H7 (cell line): Measurements from ENCODE around the gene FREM1. TPM values are rescaled to one million over a fixed set of nuclear protein-coding genes. Genes with fewer than 3 reads are reported as not detected.

Experiments used
- DNase-seq: peaks from one replicate; pipeline ENCODE4 v3.0.0; 2012
- H3K27me3 ChIP-seq: 2 replicates; pipeline ENCODE4 v1.6.0; 2011; ENCODE audit warnings: mild to moderate bottlenecking, low read length; ENCODE audit not compliant: control insufficient read depth, insufficient read depth
- H3K36me3 ChIP-seq: replicated peaks from 2 replicates; pipeline ENCODE4 v1.5.1; 2011; ENCODE audit warnings: low read length; ENCODE audit not compliant: control insufficient read depth, insufficient read depth
- H3K4me3 ChIP-seq: 2 replicates; pipeline ENCODE4 v1.5.1; 2011; ENCODE audit warnings: low read depth, mild to moderate bottlenecking, control low read depth, low read length, moderate library complexity; ENCODE audit not compliant: insufficient read depth
- total RNA-seq: library from RNA; depleted of rRNA; stranded (reverse); fragments of >200 nt; shearing (Covaris generic); gene quantifications from 2 replicates; pipeline ENCODE4 v1.2.3, GENCODE V29; 2014

The FREM1 gene
- total RNA-seq, 1 experiment from 2014 or later, result 4.8 TPM

- Histone ChIP-seq H3K27me3 (no peaks in the 10 kb centered on the region), H3K4me3 (no peak overlapping the region), H3K36me3 (no peaks in the 10 kb centered on the region)
- no peak for DNase-seq
Measured at GRCh38 chr9:14868772-14869583, 41.2 kb downstream of the FREM1 start.

GRCh38 chr9:14868418-14868771 lies 41.8 kb downstream of the FREM1 start:
- Histone ChIP-seq H3K27me3 (no peaks in the 10 kb centered on the region), H3K36me3 (no peaks in the 10 kb centered on the region), H3K4me3 (no peak overlapping the region)
- DNase-seq, result no peak

- DNase-seq, result no peak
- H3K4me3 ChIP-seq, result no peak overlapping the region
- no peaks in the 10 kb centered on the region for H3K36me3 ChIP-seq
Measured at GRCh38 chr9:14866200-14866749, 44.0 kb downstream of the FREM1 start.

GRCh38 chr9:14864309-14864708 lies 45.9 kb downstream of the FREM1 start:
- H3K27me3 ChIP-seq, result no peaks in the 10 kb centered on the region
- no peak for DNase-seq
- H3K36me3 ChIP-seq, result no peaks in the 10 kb centered on the region
- H3K4me3 ChIP-seq, result no peak overlapping the region

More at GRCh38 chr9:14866200-14866749, 44.0 kb downstream of the FREM1 start:
- H3K27me3 ChIP-seq, result no peaks in the 10 kb centered on the region

GRCh38 chr9:14863402-14863801 lies 46.8 kb downstream of the FREM1 start:
- Histone ChIP-seq H3K4me3 (no peak overlapping the region), H3K36me3 (no peaks in the 10 kb centered on the region), H3K27me3 (no peaks in the 10 kb centered on the region)
- DNase-seq, result no peak

GRCh38 chr9:14857449-14858305 lies 52.6 kb downstream of the FREM1 start:
- Histone ChIP-seq H3K27me3 (no peaks in the 10 kb centered on the region), H3K4me3 (no peak overlapping the region), H3K36me3 (no peaks in the 10 kb centered on the region)
- no peak for DNase-seq

GRCh38 chr9:14849851-14850250 lies 60.4 kb downstream of the FREM1 start:
- no peak overlapping the region for H3K4me3 ChIP-seq
- H3K36me3 ChIP-seq, result no peaks in the 10 kb centered on the region
- DNase-seq, result no peak
- H3K27me3 ChIP-seq, result no peaks in the 10 kb centered on the region

GRCh38 chr9:14849296-14849695 lies 60.9 kb downstream of the FREM1 start:
- DNase-seq, result no peak
- Histone ChIP-seq H3K36me3 (no peaks in the 10 kb centered on the region), H3K4me3 (no peak overlapping the region), H3K27me3 (no peaks in the 10 kb centered on the region)

GRCh38 chr9:14846871-14847311 lies 63.3 kb downstream of the FREM1 start:
- peak; percentile 61 for DNase-seq
- H3K4me3 ChIP-seq, result no peak overlapping the region
- H3K27me3 ChIP-seq, result no peaks in the 10 kb centered on the region
- H3K36me3 ChIP-seq, result no peaks in the 10 kb centered on the region

GRCh38 chr9:14843163-14843562 lies 67.1 kb downstream of the FREM1 start:
- no peak overlapping the region for H3K4me3 ChIP-seq
- no peaks in the 10 kb centered on the region for H3K27me3 ChIP-seq
- no peaks in the 10 kb centered on the region for H3K36me3 ChIP-seq
- DNase-seq, result no peak

- DNase-seq, result no peak
- H3K4me3 ChIP-seq, result no peak overlapping the region
- no peaks in the 10 kb centered on the region for H3K27me3 ChIP-seq
- H3K36me3 ChIP-seq, result no peaks in the 10 kb centered on the region
Measured at GRCh38 chr9:14842269-14842668, 68.0 kb downstream of the FREM1 start.

- Histone ChIP-seq H3K36me3 (no peaks in the 10 kb centered on the region), H3K27me3 (no peaks in the 10 kb centered on the region), H3K4me3 (no peak overlapping the region)
- no peak for DNase-seq
Measured at GRCh38 chr9:14838701-14839100, 71.5 kb downstream of the FREM1 start.

GRCh38 chr9:14836885-14837284 lies 73.3 kb downstream of the FREM1 start:
- no peak overlapping the region for H3K4me3 ChIP-seq
- no peak for DNase-seq
- H3K27me3 ChIP-seq, result no peaks in the 10 kb centered on the region
- H3K36me3 ChIP-seq, result no peaks in the 10 kb centered on the region

GRCh38 chr9:14831661-14832060 lies 78.6 kb downstream of the FREM1 start:
- H3K4me3 ChIP-seq, result no peak overlapping the region
- DNase-seq, result no peak
- H3K36me3 ChIP-seq, result no peaks in the 10 kb centered on the region
- H3K27me3 ChIP-seq, result no peaks in the 10 kb centered on the region

- no peak overlapping the region for H3K4me3 ChIP-seq
- DNase-seq, result no peak
- no peaks in the 10 kb centered on the region for H3K27me3 ChIP-seq
- no peaks in the 10 kb centered on the region for H3K36me3 ChIP-seq
Measured at GRCh38 chr9:14831074-14831473, 79.2 kb downstream of the FREM1 start.
